Umbilical cord (tissue), 2 donors: Measurements from ENCODE around the gene SIRT7. TPM values are rescaled to one million over a fixed set of nuclear protein-coding genes. Genes with fewer than 3 reads are reported as not detected.
"Not testable (repeated sequence)": the region's sequence is repeated elsewhere in the genome, so short reads cannot be mapped to it uniquely, and the experiment has no call there.

ENCODE experiments used
- DNase-seq: peaks from one replicate; pipeline ENCODE4 v3.0.0-alpha.2; 2015; ENCODE audit warnings: low spot score
- total RNA-seq: library from RNA; depleted of rRNA; stranded (reverse); fragments of >200 nt; gene quantifications from one replicate; pipeline ENCODE4 v1.2.3, GENCODE V29; 2014; ENCODE audit warnings: low replicate concordance; ENCODE audit not compliant: insufficient read depth

The SIRT7 gene
- total RNA-seq, 1 donor from 2014 or later: 9.9 TPM

GRCh38 chr17:81920612-81921536 is 2.9 kb upstream of the SIRT7 start:
- DNase-seq: no peak

GRCh38 chr17:81918832-81919545 is 1.0 kb upstream of the SIRT7 start:
- DNase-seq: no peak

- not testable (repeated sequence) for DNase-seq
These were observed 325 bp upstream of the SIRT7 start for GRCh38 chr17:81918333-81918669.

GRCh38 chr17:81916234-81917001 is 1.6 kb downstream of the SIRT7 start:
- no peak for DNase-seq

GRCh38 chr17:81915331-81915730 is 2.6 kb downstream of the SIRT7 start:
- DNase-seq: no peak

GRCh38 chr17:81914103-81914850 is 3.7 kb downstream of the SIRT7 start:
- no peak for DNase-seq

GRCh38 chr17:81913394-81914102 is 4.4 kb downstream of the SIRT7 start:
- no peak for DNase-seq

GRCh38 chr17:81912441-81913309 is 5.3 kb downstream of the SIRT7 start:
- DNase-seq: no peak

GRCh38 chr17:81911969-81912368 is 6.0 kb downstream of the SIRT7 start:
- no peak for DNase-seq

- DNase-seq: peak; percentile 87
These were observed 6.6 kb downstream of the SIRT7 start, which contains the start of gene PCYT2 for GRCh38 chr17:81911277-81911961. Gene PCYT2 (minus strand): TSS chr17:81911399. CDS start chr17:81911355, 44 bp downstream.

GRCh38 chr17:81910840-81911276 is 7.1 kb downstream of the SIRT7 start:
- DNase-seq: no peak

- DNase-seq: no peak
These were observed 7.8 kb downstream of the SIRT7 start for GRCh38 chr17:81909966-81910839.

GRCh38 chr17:81909231-81909630 is 8.7 kb downstream of the SIRT7 start:
- no peak for DNase-seq

- no peak for DNase-seq
These were observed 9.2 kb downstream of the SIRT7 start for GRCh38 chr17:81908793-81909192.

- no peak for DNase-seq
These were observed 10.5 kb downstream of the SIRT7 start for GRCh38 chr17:81907219-81908145.

- DNase-seq: no peak
These were observed 11.3 kb downstream of the SIRT7 start for GRCh38 chr17:81906476-81907218.
